GM12878 (cell line): ENCODE data around the gene TCF7L2. TPM values are rescaled to one million over a fixed set of nuclear protein-coding genes. Genes with fewer than 3 reads are reported as not detected.

Source experiments
- GABPA ChIP-seq: IDR thresholded peaks from 2 replicates; pipeline ENCODE4 v1.6.1; 2014; ENCODE audit warnings: antibody characterized with exemption, low read depth, mild to moderate bottlenecking, inconsistent platforms
- IKZF1 ChIP-seq: fragments of 450-650 bp; conservative IDR thresholded peaks from 2 replicates; pipeline ENCODE4 v1.6.1; 2017; ENCODE audit warnings: antibody characterized with exemption, mild to moderate bottlenecking
- MTA2 ChIP-seq: fragments of 450-650 bp; IDR thresholded peaks from 2 replicates; pipeline ENCODE4 v1.6.1; 2016; ENCODE audit warnings: low read depth, mild to moderate bottlenecking, moderate library complexity
- RELA ChIP-seq: fragments of 450-650 bp; IDR thresholded peaks from 2 replicates; pipeline ENCODE4 v1.8.0; 2014; ENCODE audit warnings: borderline replicate concordance; ENCODE audit not compliant: partially characterized antibody
- SP1 ChIP-seq: IDR thresholded peaks from one replicate; pipeline ENCODE4 v1.6.1; 2011; ENCODE audit warnings: low read depth, low read length
- STAT3 ChIP-seq: IDR thresholded peaks from 2 replicates; pipeline ENCODE4 v1.6.1; 2011; ENCODE audit warnings: low read depth, low read length, improper control_type of control experiment
- polyA plus RNA-seq, 11 experiments: library from polyadenylated mRNA; depleted of rRNA in 4 of 11; unstranded in 6 of 11; stranded (reverse) in 5 of 11; fragments of >200 nt; fragmentation: Nextera tagmentation in 4 of 11; fragmentation: Illumina TruSeq in 1 of 11; extraction: Ambion mirVana in 4 of 11; extraction: Trizol in 1 of 11; gene quantifications; 1 replicate in 1 of 11; 2 replicates in 10 of 11; pipeline versions ENCODE4 v1.2.1 to v1.2.3, GENCODE V29; 2011 to 2016; ENCODE audit warnings: inconsistent platforms in 2 of 11, missing spikeins in 2 of 11, low read depth in 1 of 11
- total RNA-seq, 4 experiments: library from RNA; depleted of rRNA in 3 of 4; stranded (reverse); fragments of >200 nt in 3 of 4; fragmentation: Illumina TruSeq in 1 of 4; extraction: Trizol in 1 of 4; gene quantifications; 2 replicates each; pipeline versions ENCODE4 v1.2.1 to v1.2.3, GENCODE V29; 2013 to 2021
- TF ChIP-seq, protein P1 (sequence below): fragments of 450-650 bp; IDR thresholded peaks from 2 replicates; pipeline ENCODE4 v1.6.1; 2017; ENCODE audit warnings: borderline replicate concordance
- TF ChIP-seq, protein P2 (sequence below): fragments of 450-650 bp; IDR thresholded peaks from 2 replicates; pipeline ENCODE4 v1.6.1; 2016; ENCODE audit warnings: mild to moderate bottlenecking
- TF ChIP-seq, protein P3 (sequence below): IDR thresholded peaks from 2 replicates; pipeline ENCODE4 v1.6.1; 2012; ENCODE audit warnings: improper control_type of control experiment, low read depth, low read length; ENCODE audit not compliant: insufficient replicate concordance
- TF ChIP-seq, protein P4 (sequence below): fragments of 450-650 bp; IDR thresholded peaks from 2 replicates; pipeline ENCODE4 v1.6.1; 2016; ENCODE audit warnings: mild to moderate bottlenecking

The TCF7L2 gene
- total and polyA plus RNA-seq, 10 of the 15 experiments (the other 5 are each of a cell fraction or from before 2014, with no cell fraction given): 0.02 to 1.1 (median 0.35) TPM; not detected in 4

DNA sequence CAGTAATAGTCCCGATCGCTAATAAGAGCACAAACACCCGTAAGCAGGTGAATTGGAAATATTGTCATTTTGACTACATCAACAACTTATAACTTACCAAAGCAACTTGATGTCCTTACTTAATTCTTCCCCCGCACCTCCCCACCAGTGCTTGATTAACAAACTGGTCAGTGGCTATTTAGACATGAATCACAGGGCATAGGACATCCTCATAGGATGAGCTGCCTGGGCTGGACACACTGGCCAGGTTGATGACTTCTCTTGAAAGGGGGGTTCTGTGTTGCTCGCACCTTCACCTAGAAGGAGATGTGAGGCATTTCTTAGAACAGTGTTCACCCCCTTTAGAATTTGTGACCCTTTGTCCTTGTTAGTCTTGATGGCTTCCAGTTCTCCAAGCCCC, 163.2 kb downstream of the TCF7L2 start (continued):
- TF ChIP-seq, protein P1, sequence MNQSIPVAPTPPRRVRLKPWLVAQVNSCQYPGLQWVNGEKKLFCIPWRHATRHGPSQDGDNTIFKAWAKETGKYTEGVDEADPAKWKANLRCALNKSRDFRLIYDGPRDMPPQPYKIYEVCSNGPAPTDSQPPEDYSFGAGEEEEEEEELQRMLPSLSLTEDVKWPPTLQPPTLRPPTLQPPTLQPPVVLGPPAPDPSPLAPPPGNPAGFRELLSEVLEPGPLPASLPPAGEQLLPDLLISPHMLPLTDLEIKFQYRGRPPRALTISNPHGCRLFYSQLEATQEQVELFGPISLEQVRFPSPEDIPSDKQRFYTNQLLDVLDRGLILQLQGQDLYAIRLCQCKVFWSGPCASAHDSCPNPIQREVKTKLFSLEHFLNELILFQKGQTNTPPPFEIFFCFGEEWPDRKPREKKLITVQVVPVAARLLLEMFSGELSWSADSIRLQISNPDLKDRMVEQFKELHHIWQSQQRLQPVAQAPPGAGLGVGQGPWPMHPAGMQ: no peak
- TF ChIP-seq SP1: no peak
- TF ChIP-seq, protein P2, sequence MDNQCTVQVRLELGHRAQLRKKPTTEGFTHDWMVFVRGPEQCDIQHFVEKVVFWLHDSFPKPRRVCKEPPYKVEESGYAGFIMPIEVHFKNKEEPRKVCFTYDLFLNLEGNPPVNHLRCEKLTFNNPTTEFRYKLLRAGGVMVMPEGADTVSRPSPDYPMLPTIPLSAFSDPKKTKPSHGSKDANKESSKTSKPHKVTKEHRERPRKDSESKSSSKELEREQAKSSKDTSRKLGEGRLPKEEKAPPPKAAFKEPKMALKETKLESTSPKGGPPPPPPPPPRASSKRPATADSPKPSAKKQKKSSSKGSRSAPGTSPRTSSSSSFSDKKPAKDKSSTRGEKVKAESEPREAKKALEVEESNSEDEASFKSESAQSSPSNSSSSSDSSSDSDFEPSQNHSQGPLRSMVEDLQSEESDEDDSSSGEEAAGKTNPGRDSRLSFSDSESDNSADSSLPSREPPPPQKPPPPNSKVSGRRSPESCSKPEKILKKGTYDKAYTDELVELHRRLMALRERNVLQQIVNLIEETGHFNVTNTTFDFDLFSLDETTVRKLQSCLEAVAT: no peak
- TF ChIP-seq STAT3: no peak
- TF ChIP-seq GABPA: no peak
- no peak for TF ChIP-seq IKZF1
- TF ChIP-seq, protein P3, sequence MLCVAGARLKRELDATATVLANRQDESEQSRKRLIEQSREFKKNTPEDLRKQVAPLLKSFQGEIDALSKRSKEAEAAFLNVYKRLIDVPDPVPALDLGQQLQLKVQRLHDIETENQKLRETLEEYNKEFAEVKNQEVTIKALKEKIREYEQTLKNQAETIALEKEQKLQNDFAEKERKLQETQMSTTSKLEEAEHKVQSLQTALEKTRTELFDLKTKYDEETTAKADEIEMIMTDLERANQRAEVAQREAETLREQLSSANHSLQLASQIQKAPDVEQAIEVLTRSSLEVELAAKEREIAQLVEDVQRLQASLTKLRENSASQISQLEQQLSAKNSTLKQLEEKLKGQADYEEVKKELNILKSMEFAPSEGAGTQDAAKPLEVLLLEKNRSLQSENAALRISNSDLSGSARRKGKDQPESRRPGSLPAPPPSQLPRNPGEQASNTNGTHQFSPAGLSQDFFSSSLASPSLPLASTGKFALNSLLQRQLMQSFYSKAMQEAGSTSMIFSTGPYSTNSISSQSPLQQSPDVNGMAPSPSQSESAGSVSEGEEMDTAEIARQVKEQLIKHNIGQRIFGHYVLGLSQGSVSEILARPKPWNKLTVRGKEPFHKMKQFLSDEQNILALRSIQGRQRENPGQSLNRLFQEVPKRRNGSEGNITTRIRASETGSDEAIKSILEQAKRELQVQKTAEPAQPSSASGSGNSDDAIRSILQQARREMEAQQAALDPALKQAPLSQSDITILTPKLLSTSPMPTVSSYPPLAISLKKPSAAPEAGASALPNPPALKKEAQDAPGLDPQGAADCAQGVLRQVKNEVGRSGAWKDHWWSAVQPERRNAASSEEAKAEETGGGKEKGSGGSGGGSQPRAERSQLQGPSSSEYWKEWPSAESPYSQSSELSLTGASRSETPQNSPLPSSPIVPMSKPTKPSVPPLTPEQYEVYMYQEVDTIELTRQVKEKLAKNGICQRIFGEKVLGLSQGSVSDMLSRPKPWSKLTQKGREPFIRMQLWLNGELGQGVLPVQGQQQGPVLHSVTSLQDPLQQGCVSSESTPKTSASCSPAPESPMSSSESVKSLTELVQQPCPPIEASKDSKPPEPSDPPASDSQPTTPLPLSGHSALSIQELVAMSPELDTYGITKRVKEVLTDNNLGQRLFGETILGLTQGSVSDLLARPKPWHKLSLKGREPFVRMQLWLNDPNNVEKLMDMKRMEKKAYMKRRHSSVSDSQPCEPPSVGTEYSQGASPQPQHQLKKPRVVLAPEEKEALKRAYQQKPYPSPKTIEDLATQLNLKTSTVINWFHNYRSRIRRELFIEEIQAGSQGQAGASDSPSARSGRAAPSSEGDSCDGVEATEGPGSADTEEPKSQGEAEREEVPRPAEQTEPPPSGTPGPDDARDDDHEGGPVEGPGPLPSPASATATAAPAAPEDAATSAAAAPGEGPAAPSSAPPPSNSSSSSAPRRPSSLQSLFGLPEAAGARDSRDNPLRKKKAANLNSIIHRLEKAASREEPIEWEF: no peak
- no peak for TF ChIP-seq RELA
- no peak for TF ChIP-seq MTA2
- TF ChIP-seq, protein P4, sequence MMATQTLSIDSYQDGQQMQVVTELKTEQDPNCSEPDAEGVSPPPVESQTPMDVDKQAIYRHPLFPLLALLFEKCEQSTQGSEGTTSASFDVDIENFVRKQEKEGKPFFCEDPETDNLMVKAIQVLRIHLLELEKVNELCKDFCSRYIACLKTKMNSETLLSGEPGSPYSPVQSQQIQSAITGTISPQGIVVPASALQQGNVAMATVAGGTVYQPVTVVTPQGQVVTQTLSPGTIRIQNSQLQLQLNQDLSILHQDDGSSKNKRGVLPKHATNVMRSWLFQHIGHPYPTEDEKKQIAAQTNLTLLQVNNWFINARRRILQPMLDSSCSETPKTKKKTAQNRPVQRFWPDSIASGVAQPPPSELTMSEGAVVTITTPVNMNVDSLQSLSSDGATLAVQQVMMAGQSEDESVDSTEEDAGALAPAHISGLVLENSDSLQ: no peak
